Gastroesophageal sphincter (tissue), 3 donors: ENCODE results near the gene XRCC5.

ENCODE experiments used
- CTCF ChIP-seq, 4 experiments: fragments of 200-600 bp in 2 of 4; fragments of 450-650 bp in 2 of 4; sonication (generic) in 1 of 4; IDR thresholded peaks; one replicate each; pipeline ENCODE4 v1.5.1; 2017 to 2019; ENCODE audit warnings: antibody characterized with exemption in 4 of 4, mild to moderate bottlenecking in 2 of 4, moderate library complexity in 2 of 4
- EP300 ChIP-seq: sonication (generic); formaldehyde crosslinking; IDR thresholded peaks from one replicate; pipeline ENCODE4 v1.6.1; 2017; ENCODE audit warnings: antibody characterized with exemption, mild to moderate bottlenecking
- POLR2A ChIP-seq, 2 donors: fragments of 450-650 bp; IDR thresholded peaks; one replicate each; pipeline ENCODE4 v1.6.1; 2017; ENCODE audit warnings: antibody characterized with exemption in 2 of 2, mild to moderate bottlenecking in 2 of 2, moderate library complexity in 1 of 2
- POLR2AphosphoS5 ChIP-seq: sonication (generic); formaldehyde crosslinking; IDR thresholded peaks from one replicate; pipeline ENCODE4 v1.6.1; 2017; ENCODE audit warnings: antibody characterized with exemption

GRCh38 chr2:216181953-216182461 is 72.9 kb downstream of the XRCC5 start:
- TF ChIP-seq EP300 (no peak), POLR2AphosphoS5 (no peak), POLR2A (IDR thresholded peaks at IDR 0.05) (no peak), CTCF (IDR thresholded peaks at IDR 0.05) (no peak)
